ENCODE measurements around the gene NRXN2. TPM values are rescaled to one million over a fixed set of nuclear protein-coding genes. Genes with fewer than 3 reads are reported as not detected.

NRXN2 gene
- total RNA-seq, 1 donor from 2014 or later, result 2.2 TPM

- H3K27me3 Mint-ChIP-seq (ENCODE audit: insufficient read depth, low read depth), result peaks cover 6% of the 10 kb centered on the region
- peaks cover 30% of the 10 kb centered on the region for H3K4me1 Mint-ChIP-seq
- H3K4me3 Mint-ChIP-seq, result no peak overlapping the region
- Histone ChIP-seq H3K36me3 (no peaks in the 10 kb centered on the region), H3K9me3 (ENCODE audit: low read depth) (no peaks in the 10 kb centered on the region), H2AFZ (replicated peaks) (no peak overlapping the region), H3F3A (ENCODE audit: low read depth) (no peaks in the 10 kb centered on the region), H3K27me3 (peaks cover 18% of the 10 kb centered on the region), H3K4me2 (no peak overlapping the region), H3K79me2 (ENCODE audit: low read depth) (no peaks in the 10 kb centered on the region), H3K9ac (no peak overlapping the region), H4K20me1 (ENCODE audit: low read depth) (no peaks in the 10 kb centered on the region), H3K4me1 (no peaks in the 10 kb centered on the region), H3K4me3 (no peak overlapping the region), H3K27ac (no peak overlapping the region)
- H3K36me3 Mint-ChIP-seq, result peaks cover 3% of the 10 kb centered on the region
- H3K9me3 Mint-ChIP-seq, result no peaks in the 10 kb centered on the region
- TF ChIP-seq EZH2 (IDR thresholded peaks at IDR 0.05) (no peak), EZH2phosphoT487 (IDR thresholded peaks at IDR 0.05) (no peak), CTCF (IDR thresholded peaks at IDR 0.05) (no peak)
- no peak overlapping the region for H3K27ac Mint-ChIP-seq
- no peak for DNase-seq (ENCODE audit: low spot score)
Measured at GRCh38 chr11:64686466-64687170, 36.4 kb downstream of the NRXN2 start.

GRCh38 chr11:64685536-64685935, 37.5 kb downstream of the NRXN2 start:
- Histone ChIP-seq H2AFZ (replicated peaks) (no peak overlapping the region), H3K9me3 (ENCODE audit: low read depth) (no peaks in the 10 kb centered on the region), H3K27me3 (peaks cover 16% of the 10 kb centered on the region), H3K4me3 (no peak overlapping the region), H3K4me2 (no peak overlapping the region), H3F3A (ENCODE audit: low read depth) (no peaks in the 10 kb centered on the region), H3K36me3 (no peaks in the 10 kb centered on the region), H3K27ac (no peak overlapping the region), H3K79me2 (ENCODE audit: low read depth) (no peaks in the 10 kb centered on the region), H3K9ac (no peak overlapping the region), H4K20me1 (ENCODE audit: low read depth) (no peaks in the 10 kb centered on the region), H3K4me1 (no peaks in the 10 kb centered on the region)
- Mint-ChIP-seq H3K9me3 (no peaks in the 10 kb centered on the region), H3K27me3 (ENCODE audit: insufficient read depth, low read depth) (peaks cover 6% of the 10 kb centered on the region), H3K36me3 (peaks cover 3% of the 10 kb centered on the region), H3K4me1 (peaks cover 25% of the 10 kb centered on the region), H3K27ac (no peak overlapping the region), H3K4me3 (no peak overlapping the region)
- no peak for TF ChIP-seq EZH2phosphoT487 (IDR thresholded peaks at IDR 0.05)
- no peak for TF ChIP-seq CTCF (IDR thresholded peaks at IDR 0.05)
- no peak for TF ChIP-seq EZH2 (IDR thresholded peaks at IDR 0.05)
- DNase-seq (ENCODE audit: low spot score), result no peak

- no peak for TF ChIP-seq CTCF (IDR thresholded peaks at IDR 0.05)
- no peak for TF ChIP-seq EZH2 (IDR thresholded peaks at IDR 0.05)
- no peak for TF ChIP-seq EZH2phosphoT487 (IDR thresholded peaks at IDR 0.05)
- Mint-ChIP-seq H3K36me3 (peaks cover 3% of the 10 kb centered on the region), H3K9me3 (no peaks in the 10 kb centered on the region), H3K27me3 (ENCODE audit: insufficient read depth, low read depth) (peaks cover 6% of the 10 kb centered on the region), H3K4me3 (no peak overlapping the region), H3K27ac (peak overlapping the region; percentile 24), H3K4me1 (peaks cover 25% of the 10 kb centered on the region)
- Histone ChIP-seq H3K36me3 (no peaks in the 10 kb centered on the region), H3K4me1 (no peaks in the 10 kb centered on the region), H3K9ac (no peak overlapping the region), H3K9me3 (ENCODE audit: low read depth) (no peaks in the 10 kb centered on the region), H3K4me2 (no peak overlapping the region), H3K79me2 (ENCODE audit: low read depth) (no peaks in the 10 kb centered on the region), H4K20me1 (ENCODE audit: low read depth) (no peaks in the 10 kb centered on the region), H3K27me3 (peaks cover 23% of the 10 kb centered on the region), H3F3A (ENCODE audit: low read depth) (no peaks in the 10 kb centered on the region), H3K4me3 (no peak overlapping the region), H2AFZ (replicated peaks) (no peak overlapping the region), H3K27ac (no peak overlapping the region)
- DNase-seq (ENCODE audit: low spot score), result no peak
Measured at GRCh38 chr11:64684357-64684756, 38.6 kb downstream of the NRXN2 start.
